Sigmoid colon (tissue), 3 donors: Measurements from ENCODE around the gene HAT1.

ENCODE experiments used
- POLR2A ChIP-seq, 2 donors: fragments of 450-650 bp; IDR thresholded peaks; one replicate each; pipeline ENCODE4 v1.6.1; 2016; ENCODE audit warnings: antibody characterized with exemption in 2 of 2, mild to moderate bottlenecking in 2 of 2, moderate library complexity in 2 of 2
- TF ChIP-seq, protein P1 (sequence below), 4 experiments: fragments of 450-650 bp in 3 of 4; fragments of 200-600 bp in 1 of 4; IDR thresholded peaks; one replicate each; pipeline ENCODE4 v1.5.1; 2016 to 2019; ENCODE audit warnings: antibody characterized with exemption in 4 of 4, mild to moderate bottlenecking in 3 of 4, moderate library complexity in 2 of 4

DNA sequence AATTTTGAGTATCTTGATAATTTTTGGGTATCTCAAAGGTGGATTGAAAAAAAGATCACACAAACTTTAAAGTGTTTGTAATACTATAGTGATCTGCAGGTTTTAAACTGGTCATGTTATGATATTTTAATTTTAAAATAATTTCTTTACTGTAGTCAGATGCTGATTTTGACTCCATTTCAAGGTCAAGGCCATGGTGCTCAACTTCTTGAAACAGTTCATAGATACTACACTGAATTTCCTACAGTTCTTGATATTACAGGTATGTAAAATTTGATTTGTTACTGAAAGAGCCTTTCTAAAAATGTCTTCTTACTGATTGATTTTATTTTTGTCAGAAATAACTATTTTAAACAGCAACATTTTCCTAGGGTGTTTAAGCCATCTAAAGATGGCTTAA, 44.4 kb downstream of the HAT1 start:
- TF ChIP-seq, protein P1, sequence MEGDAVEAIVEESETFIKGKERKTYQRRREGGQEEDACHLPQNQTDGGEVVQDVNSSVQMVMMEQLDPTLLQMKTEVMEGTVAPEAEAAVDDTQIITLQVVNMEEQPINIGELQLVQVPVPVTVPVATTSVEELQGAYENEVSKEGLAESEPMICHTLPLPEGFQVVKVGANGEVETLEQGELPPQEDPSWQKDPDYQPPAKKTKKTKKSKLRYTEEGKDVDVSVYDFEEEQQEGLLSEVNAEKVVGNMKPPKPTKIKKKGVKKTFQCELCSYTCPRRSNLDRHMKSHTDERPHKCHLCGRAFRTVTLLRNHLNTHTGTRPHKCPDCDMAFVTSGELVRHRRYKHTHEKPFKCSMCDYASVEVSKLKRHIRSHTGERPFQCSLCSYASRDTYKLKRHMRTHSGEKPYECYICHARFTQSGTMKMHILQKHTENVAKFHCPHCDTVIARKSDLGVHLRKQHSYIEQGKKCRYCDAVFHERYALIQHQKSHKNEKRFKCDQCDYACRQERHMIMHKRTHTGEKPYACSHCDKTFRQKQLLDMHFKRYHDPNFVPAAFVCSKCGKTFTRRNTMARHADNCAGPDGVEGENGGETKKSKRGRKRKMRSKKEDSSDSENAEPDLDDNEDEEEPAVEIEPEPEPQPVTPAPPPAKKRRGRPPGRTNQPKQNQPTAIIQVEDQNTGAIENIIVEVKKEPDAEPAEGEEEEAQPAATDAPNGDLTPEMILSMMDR (IDR thresholded peaks at IDR 0.05), result no peak
- no peak for TF ChIP-seq POLR2A (IDR thresholded peaks at IDR 0.05)
